LNCaP clone FGC (cell line): ENCODE measurements around the gene SULT6B1.
A peak's percentile ranks its signal among the peaks of the same experiment; 100 is the strongest.
"Not testable (repeated sequence)": the region's sequence is repeated elsewhere in the genome, so short reads cannot be mapped to it uniquely, and the experiment has no call there.

Experiments used
- DNase-seq: peaks from one replicate; pipeline ENCODE4 v3.0.0-alpha.2; 2011; ENCODE audit warnings: low read depth
- H3K4me3 ChIP-seq: 2 replicates; pipeline ENCODE4 v1.5.1; 2011; ENCODE audit warnings: mild to moderate bottlenecking, low read depth, low read length, control low read depth
- CTCF ChIP-seq: IDR thresholded peaks from 2 replicates; pipeline ENCODE4 v1.5.1; 2012; ENCODE audit warnings: mild to moderate bottlenecking; ENCODE audit not compliant: control insufficient read depth, insufficient read depth; ENCODE audit errors: extremely low read depth

SULT6B1 gene

GRCh38 chr2:37188570-37188969, at the start of gene SULT6B1:
Gene SULT6B1, minus strand, starts transcription at chr2:37188670. Its CDS starts 30 bp downstream, at chr2:37188640.
- DNase-seq: no peak
- no peak for TF ChIP-seq CTCF
- H3K4me3 ChIP-seq: no peak within 1 kb of the TSS

DNA sequence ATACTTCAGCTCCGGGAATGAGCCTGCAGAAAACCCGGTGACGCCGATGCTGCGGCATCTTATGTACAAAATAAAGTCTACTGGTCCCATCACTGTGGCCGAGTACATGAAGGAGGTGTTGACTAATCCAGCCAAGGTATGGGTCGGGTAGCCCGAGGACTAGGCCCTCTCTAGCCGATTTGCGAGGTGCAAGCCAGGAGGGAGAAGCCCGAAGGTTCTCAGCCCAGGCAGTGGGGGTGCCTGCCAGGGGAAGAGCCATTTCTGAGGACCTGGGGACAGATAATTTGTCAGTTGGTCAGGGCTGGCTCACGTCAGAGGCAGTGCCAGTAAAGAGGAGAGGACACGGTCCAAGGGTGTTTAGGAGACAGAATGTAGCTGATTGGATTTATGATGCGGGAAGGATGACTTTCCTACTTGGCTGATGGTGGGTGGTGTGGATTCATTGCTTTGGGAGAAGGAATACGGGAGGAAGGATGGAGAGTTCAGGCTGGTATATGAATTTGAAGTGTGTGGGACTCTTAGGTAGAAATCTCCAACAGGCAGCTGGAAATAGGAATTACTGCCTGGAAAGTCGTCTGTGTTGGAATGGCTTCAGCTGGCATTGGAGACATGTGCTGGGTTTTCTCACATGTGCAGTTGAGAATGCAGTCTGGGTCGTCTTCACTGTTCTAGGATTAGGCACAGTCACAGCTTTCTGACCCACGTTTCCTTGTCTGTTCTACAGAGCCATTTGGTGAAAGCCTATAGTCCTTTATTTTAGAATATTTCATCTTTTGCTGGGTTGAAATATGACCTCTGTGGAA, 43.9 kb upstream of the SULT6B1 start:
- no peak for DNase-seq
- H3K4me3 ChIP-seq: peak overlapping the region; percentile 75
- no peak for TF ChIP-seq CTCF

DNA sequence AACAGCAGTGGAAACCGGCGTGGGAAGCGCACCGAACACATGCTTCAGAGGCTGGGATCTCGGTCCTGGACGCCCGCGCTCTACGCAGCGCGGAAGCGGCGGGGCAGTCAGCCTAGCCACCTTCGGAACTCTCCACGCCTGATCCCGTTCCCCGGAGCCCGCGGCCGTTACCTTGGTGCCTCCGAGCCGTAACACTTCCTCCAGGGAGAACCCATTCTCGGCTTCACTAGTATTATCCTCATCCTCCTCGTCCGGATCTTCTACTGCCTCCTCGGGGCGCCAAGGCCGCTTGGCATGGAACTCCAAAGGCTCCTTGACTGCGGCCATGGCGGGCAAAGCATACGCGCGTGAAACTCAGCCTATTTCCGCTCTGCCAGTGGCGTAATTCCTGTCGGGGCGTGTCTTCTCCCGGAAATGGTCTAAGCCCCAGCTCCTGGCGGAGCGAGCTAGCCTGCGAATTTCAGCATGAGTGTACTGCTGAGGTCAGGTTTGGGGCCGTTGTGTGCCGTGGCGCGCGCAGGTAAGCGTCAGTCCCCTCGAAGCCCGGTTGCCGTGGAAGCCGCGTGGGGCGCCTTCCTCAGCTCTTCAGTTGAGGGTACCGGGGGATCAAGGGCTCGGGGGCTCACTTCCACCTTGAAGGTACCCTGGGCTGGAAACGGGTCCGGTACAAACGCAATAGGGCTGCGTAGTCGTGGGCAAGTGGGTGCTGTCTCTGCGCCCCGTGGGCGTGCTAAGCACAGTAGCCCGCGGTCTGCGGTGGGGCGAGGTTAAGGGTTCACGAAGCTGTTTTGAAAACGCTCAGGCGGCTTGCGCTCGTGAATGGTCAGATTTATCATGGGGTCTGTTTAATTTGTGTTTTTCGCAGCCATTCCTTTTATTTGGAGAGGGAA, 43.0 kb upstream of the SULT6B1 start, which contains the start of the genes CEBPZ and NDUFAF7:
Gene CEBPZ, minus strand, starts transcription at position 356 of the 890 bp plus-strand sequence. Its CDS starts 29 bp downstream, at position 327.
Gene NDUFAF7, plus strand, starts transcription at position 418 of the 890 bp plus-strand sequence. Its CDS starts 48 bp downstream, at position 466.
- no peak for TF ChIP-seq CTCF
- DNase-seq: peak; percentile 78
- peak within 1 kb of the TSS; percentile 75 for H3K4me3 ChIP-seq

DNA sequence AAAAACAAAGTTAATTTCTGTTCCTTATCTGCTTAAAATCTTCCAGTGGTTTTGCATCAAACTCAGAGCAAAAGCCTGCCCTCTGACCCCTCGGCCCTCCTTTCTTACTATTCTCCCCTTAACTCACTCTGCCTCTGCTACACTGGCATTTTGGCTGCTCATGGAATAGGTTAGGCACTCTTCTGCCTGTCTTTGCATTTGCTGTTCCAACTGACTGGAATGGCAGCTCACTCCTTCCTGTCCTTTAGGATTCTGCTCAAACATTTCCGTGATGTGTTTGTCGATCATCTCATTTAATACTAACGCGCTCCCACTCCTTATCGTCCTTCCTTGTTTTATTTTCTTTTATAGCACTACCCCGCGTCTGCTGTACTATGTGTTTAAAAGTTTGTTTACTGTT, 42.1 kb upstream of the SULT6B1 start:
- no peak for TF ChIP-seq CTCF
- H3K4me3 ChIP-seq: peak overlapping the region; percentile 75
- DNase-seq: no peak

DNA sequence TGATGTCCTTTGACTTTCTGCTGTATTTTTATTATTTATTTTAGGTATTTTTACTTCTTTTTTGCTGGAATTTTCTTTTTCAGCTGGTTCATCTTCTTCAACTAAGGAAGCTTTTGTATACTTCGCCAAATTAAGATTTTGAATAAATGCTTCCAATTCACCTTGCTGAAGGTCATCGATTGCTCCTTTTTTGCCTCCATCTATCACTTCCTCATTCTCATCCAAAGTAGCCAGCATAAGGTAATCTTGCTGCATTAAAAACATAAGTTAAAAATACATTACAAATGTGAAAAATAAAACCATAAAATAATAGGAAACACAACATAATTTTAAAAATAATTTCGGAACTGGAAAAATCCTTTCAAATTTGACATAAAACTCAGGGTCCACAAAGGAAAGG, 40.3 kb upstream of the SULT6B1 start:
- no peak for DNase-seq
- H3K4me3 ChIP-seq: no peak overlapping the region
- TF ChIP-seq CTCF: no peak

- no peak for DNase-seq
- no peak overlapping the region for H3K4me3 ChIP-seq
Observed at GRCh38 chr2:37226863-37227262, 38.4 kb upstream of the SULT6B1 start.

DNA sequence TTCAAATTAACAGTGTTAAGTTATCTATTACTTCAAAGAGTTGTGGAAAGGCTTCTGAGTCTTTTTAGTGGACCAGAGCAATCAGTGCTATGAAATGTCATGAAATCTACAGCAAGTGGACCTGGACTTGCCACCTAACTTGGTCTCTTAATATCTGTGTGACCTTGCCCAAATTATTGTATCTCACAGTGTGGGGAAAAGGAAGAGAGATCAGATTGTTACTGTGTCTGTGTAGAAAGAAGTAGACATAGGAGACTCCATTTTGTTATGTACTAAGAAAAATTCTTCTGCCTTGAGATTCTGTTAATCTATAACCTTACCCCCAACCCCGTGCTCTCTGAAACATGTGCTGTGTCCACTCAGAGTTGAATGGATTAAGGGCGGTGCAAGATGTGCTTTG, 36.7 kb upstream of the SULT6B1 start:
- H3K4me3 ChIP-seq: not testable (repeated sequence)

More at GRCh38 chr2:37226863-37227262, 38.4 kb upstream of the SULT6B1 start:
- no peak for TF ChIP-seq CTCF

More for the DNA sequence above, 36.7 kb upstream of the SULT6B1 start:
- not testable (repeated sequence) for DNase-seq
